Measurements from ENCODE around the gene S100Z. TPM values are rescaled to one million over a fixed set of nuclear protein-coding genes. Genes with fewer than 3 reads are reported as not detected.

Gene S100Z
- total and polyA plus RNA-seq, 9 of the 15 experiments (the other 6 are each of a cell fraction or from before 2014, with no cell fraction given): 0.15 to 0.42 (median 0.20) TPM; not detected in 6

GRCh38 chr5:76805821-76806505 is 43.9 kb upstream of the S100Z start (continued):
- TF ChIP-seq SMARCE1 (IDR thresholded peaks at IDR 0.05) (peak; percentile 84; the same call in 1 of the 2 replicates), ZKSCAN1 (IDR thresholded peaks at IDR 0.05; ENCODE audit: low read depth, low read length) (no peak), MYBL2 (IDR thresholded peaks at IDR 0.05; ENCODE audit: low read depth) (no peak), MYBL2 (CRISPR knock-in tag; IDR thresholded peaks at IDR 0.05; ENCODE audit: borderline replicate concordance) (no peak), ZNF318 (IDR thresholded peaks at IDR 0.05; ENCODE audit: borderline replicate concordance in 1 of 2, low read depth in 1 of 2) (peak in 1 of 2 experiments; percentile 73; a peak in 2 of 4 replicates), GABPA (tag; conservative IDR thresholded peaks at IDR 0.05; ENCODE audit: low read depth) (no peak), CEBPG (CRISPR knock-in tag; IDR thresholded peaks at IDR 0.05) (no peak), CEBPG (tag; conservative IDR thresholded peaks at IDR 0.05 in 1 of 2, IDR thresholded peaks at IDR 0.05 in 1 of 2) (peak in 1 of 2 experiments; percentile 86; a peak in 2 of 4 replicates), RBM39 (optimal IDR thresholded peaks at IDR 0.05; ENCODE audit: low read depth, low read length) (no peak), FOXK1 (CRISPR knock-in tag; IDR thresholded peaks at IDR 0.05; ENCODE audit: borderline replicate concordance) (no peak), ZNF764 (CRISPR knock-in tag; IDR thresholded peaks at IDR 0.05; ENCODE audit: low read depth) (no peak), FOXA1 (IDR thresholded peaks at IDR 0.05; ENCODE audit: borderline replicate concordance) (peak; percentile 76), THRB (CRISPR knock-in tag; conservative IDR thresholded peaks at IDR 0.05) (no peak), FOSL1 (tag; conservative IDR thresholded peaks at IDR 0.05) (peak; percentile 99), PHF8 (IDR thresholded peaks at IDR 0.05; ENCODE audit: borderline replicate concordance, low read length) (no peak), ZNF79 (CRISPR knock-in tag; IDR thresholded peaks at IDR 0.05; ENCODE audit: low read depth) (no peak), SIRT6 (IDR thresholded peaks at IDR 0.05; ENCODE audit: low read depth, low read length) (no peak), SMARCA4 (IDR thresholded peaks at IDR 0.05) (peak; percentile 83), HDAC8 (tag; IDR thresholded peaks at IDR 0.05) (no peak), GTF2A2 (tag; IDR thresholded peaks at IDR 0.05) (no peak)
